Sigmoid colon (tissue), 7 donors: ENCODE results near the gene USP43. TPM values are rescaled to one million over a fixed set of nuclear protein-coding genes. Genes with fewer than 3 reads are reported as not detected.

Experiments used
- DNase-seq: peaks from one replicate; pipeline ENCODE4 v3.0.0-alpha.2; 2019
- H3K27ac ChIP-seq, 4 donors: fragments of 200-600 bp; sonication (generic); one replicate each; pipeline ENCODE4 v1.5.1; 2016 to 2019; ENCODE audit warnings: mild to moderate bottlenecking in 1 of 4
- H3K27me3 ChIP-seq, 3 donors: fragments of 200-600 bp; sonication (generic); one replicate each; pipeline ENCODE4 v1.5.1; 2019; ENCODE audit warnings: mild to moderate bottlenecking in 1 of 3
- H3K36me3 ChIP-seq, 4 donors: fragments of 200-600 bp; sonication (generic); one replicate each; pipeline ENCODE4 v1.5.1; 2016 to 2019
- H3K4me1 ChIP-seq, 4 donors: fragments of 200-600 bp; sonication (generic); one replicate each; pipeline ENCODE4 v1.5.1; 2017 to 2019
- H3K4me3 ChIP-seq, 4 donors: fragments of 200-600 bp; sonication (generic); one replicate each; pipeline ENCODE4 v1.5.1; 2017 to 2019; ENCODE audit warnings: mild to moderate bottlenecking in 2 of 4, moderate library complexity in 1 of 4
- H3K9me3 ChIP-seq, 4 donors: fragments of 200-600 bp in 3 of 4; sonication (generic) in 3 of 4; one replicate each; pipeline versions ENCODE4 v1.5.1 to v1.6.1; 2013 to 2019
- CTCF ChIP-seq, 4 experiments: fragments of 450-650 bp in 3 of 4; fragments of 200-600 bp in 1 of 4; IDR thresholded peaks; one replicate each; pipeline ENCODE4 v1.5.1; 2016 to 2019; ENCODE audit warnings: antibody characterized with exemption in 4 of 4, mild to moderate bottlenecking in 3 of 4, moderate library complexity in 2 of 4
- EP300 ChIP-seq, 4 donors: sonication (generic); formaldehyde crosslinking; IDR thresholded peaks; one replicate each; pipeline ENCODE4 v1.6.1; 2017; ENCODE audit warnings: antibody characterized with exemption in 4 of 4
- POLR2A ChIP-seq, 2 donors: fragments of 450-650 bp; IDR thresholded peaks; one replicate each; pipeline ENCODE4 v1.6.1; 2016; ENCODE audit warnings: antibody characterized with exemption in 2 of 2, mild to moderate bottlenecking in 2 of 2, moderate library complexity in 2 of 2
- POLR2AphosphoS5 ChIP-seq, 4 donors: sonication (generic); formaldehyde crosslinking; IDR thresholded peaks; one replicate each; pipeline ENCODE4 v1.6.1; 2017; ENCODE audit warnings: antibody characterized with exemption in 4 of 4
- WGBS, 2 donors: extraction: QIAGEN DNeasy Blood & Tissue Kit; methylation state at CpG; one replicate each; pipeline ENCODE4 v1.1.7; 2013; 5-methylcytosine and 5-hydroxymethylcytosine counted together
- intact Hi-C: fragments of 100-400 bp; cut with DNase I; formaldehyde crosslinking; loops from one replicate; pipeline ENCODE4 v1.15.1; 2023
- polyA plus RNA-seq, 3 donors: library from polyadenylated mRNA; stranded (reverse); fragments of 200-250 nt; gene quantifications; one replicate each; pipeline ENCODE4 v1.2.3, GENCODE V29; 2013
- total RNA-seq, 4 donors: library from RNA; depleted of rRNA; stranded (reverse); fragments of >200 nt; gene quantifications; one replicate each; pipeline ENCODE4 v1.1.0, GENCODE V29; 2016
- donor health status: healthy with polysubstance abuse.
- donor health status: Bipolar disorder and iron deficiency.
- donor health status: healthy.

The USP43 gene
- total and polyA plus RNA-seq, 7 donors = under 0.01 to 6.9 (median 4.2) TPM; not detected in 2

GRCh38 chr17:9611557-9611956 is 33.8 kb upstream of the USP43 start:
- no peak for TF ChIP-seq POLR2A (IDR thresholded peaks at IDR 0.05)
- no peak for TF ChIP-seq CTCF (IDR thresholded peaks at IDR 0.05)
- no peak for TF ChIP-seq EP300 (IDR thresholded peaks at IDR 0.05)
- no peak for TF ChIP-seq POLR2AphosphoS5 (IDR thresholded peaks at IDR 0.05)
- H3K36me3 ChIP-seq = no peaks in the 10 kb centered on the region
- DNase-seq = no peak

GRCh38 chr17:9612006-9612405 is 33.3 kb upstream of the USP43 start:
- Histone ChIP-seq H3K4me1 (no peaks in the 10 kb centered on the region), H3K9me3 (no peaks in the 10 kb centered on the region), H3K27me3 (no peaks in the 10 kb centered on the region), H3K27ac (no peak overlapping the region), H3K4me3 (no peak overlapping the region), H3K36me3 (no peaks in the 10 kb centered on the region)
- no peak for DNase-seq
- intact Hi-C loops = no loop called here
- 73 to 77% methylated on average over 9 of the region's 9 CpGs for WGBS, 2 donors
- TF ChIP-seq POLR2A (IDR thresholded peaks at IDR 0.05) (no peak), CTCF (IDR thresholded peaks at IDR 0.05) (no peak)

More at GRCh38 chr17:9611557-9611956, 33.8 kb upstream of the USP43 start:
- H3K9me3 ChIP-seq = no peaks in the 10 kb centered on the region
- H3K4me1 ChIP-seq = no peaks in the 10 kb centered on the region
- 63 to 79% methylated on average over 2 of the region's 2 CpGs for WGBS, 2 donors
- no peaks in the 10 kb centered on the region for H3K27me3 ChIP-seq
- intact Hi-C loops = no loop called here
- no peak overlapping the region for H3K27ac ChIP-seq
- no peak overlapping the region for H3K4me3 ChIP-seq

DNA sequence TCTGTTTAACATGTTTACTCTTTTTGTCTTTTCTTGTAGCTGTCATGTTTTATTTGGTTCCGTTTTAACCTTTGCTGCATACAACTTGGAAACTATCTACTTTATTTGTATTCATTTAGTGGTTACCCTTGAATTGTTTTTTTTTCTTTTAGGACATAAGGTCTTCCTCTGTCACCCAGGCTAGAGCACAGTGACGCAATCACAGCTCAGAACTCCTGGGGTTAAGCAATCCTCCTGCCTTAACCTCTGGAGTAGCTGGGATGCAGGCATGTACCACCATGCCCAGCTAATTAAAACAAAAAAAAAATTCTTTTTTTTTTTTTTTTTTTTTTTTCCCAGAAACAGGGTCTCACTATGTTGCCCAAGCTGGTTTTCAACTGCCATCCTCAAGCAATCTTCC is 29.8 kb upstream of the USP43 start:
- no peak overlapping the region for H3K27ac ChIP-seq
- no peak for DNase-seq
- H3K9me3 ChIP-seq = no peaks in the 10 kb centered on the region
- no peak overlapping the region for H3K4me3 ChIP-seq
- WGBS, 2 donors = 40 to 44% methylated on average over 2 of the region's 2 CpGs
- no peaks in the 10 kb centered on the region for H3K27me3 ChIP-seq
- no peak for TF ChIP-seq POLR2A (IDR thresholded peaks at IDR 0.05)
- TF ChIP-seq CTCF (IDR thresholded peaks at IDR 0.05) = no peak
- no peak for TF ChIP-seq POLR2AphosphoS5 (IDR thresholded peaks at IDR 0.05)
- TF ChIP-seq EP300 (IDR thresholded peaks at IDR 0.05) = no peak
- no peaks in the 10 kb centered on the region for H3K36me3 ChIP-seq
- H3K4me1 ChIP-seq = no peaks in the 10 kb centered on the region
- intact Hi-C loops = no loop called here

DNA sequence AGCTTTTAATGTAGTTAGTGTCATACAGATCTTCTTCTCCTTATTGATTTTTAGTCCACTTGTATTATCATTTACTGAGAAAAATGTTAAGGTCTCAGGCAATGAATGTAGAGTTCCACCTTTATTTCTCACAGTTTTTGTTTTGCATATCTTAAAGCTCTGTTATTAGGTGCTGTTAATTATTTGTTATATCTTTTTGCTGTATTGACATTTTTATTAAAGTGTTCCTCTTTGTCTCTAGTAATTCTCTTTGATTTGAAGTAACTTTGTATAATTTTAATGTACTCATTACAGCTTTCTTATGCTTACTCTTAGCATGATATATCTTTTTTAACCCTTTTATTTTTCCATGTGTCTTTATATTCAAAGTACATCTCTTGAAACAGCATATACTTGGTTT is 22.4 kb upstream of the USP43 start:
- intact Hi-C loops = no loop called here
- Histone ChIP-seq H3K27ac (no peak overlapping the region), H3K9me3 (peaks cover 0 to 12% (median 6%) of the 10 kb centered on the region in 4 donors), H3K27me3 (no peaks in the 10 kb centered on the region), H3K4me1 (no peaks in the 10 kb centered on the region), H3K4me3 (no peak overlapping the region), H3K36me3 (no peaks in the 10 kb centered on the region)
- TF ChIP-seq POLR2AphosphoS5 (IDR thresholded peaks at IDR 0.05) (no peak), POLR2A (IDR thresholded peaks at IDR 0.05) (no peak), EP300 (IDR thresholded peaks at IDR 0.05) (no peak), CTCF (IDR thresholded peaks at IDR 0.05) (no peak)
- no peak for DNase-seq

DNA sequence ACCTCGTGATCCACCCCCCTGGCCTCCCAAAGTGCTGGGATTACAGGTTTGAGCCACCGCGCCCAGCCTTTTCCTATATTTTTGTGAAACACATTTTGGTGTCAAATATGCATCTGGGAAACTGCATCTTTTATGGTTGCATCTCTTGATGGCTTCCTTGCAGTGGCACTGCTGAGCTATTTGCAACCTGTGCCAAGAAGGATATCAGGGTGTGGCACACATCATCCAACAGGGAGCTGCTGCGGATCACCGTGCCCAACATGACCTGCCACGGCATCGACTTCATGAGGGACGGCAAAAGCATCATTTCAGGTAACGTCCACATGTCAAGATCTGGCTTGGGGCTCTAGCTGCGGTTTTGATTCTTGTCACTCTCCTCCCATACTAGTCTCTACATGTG is 16.8 kb upstream of the USP43 start:
- intact Hi-C loops = no loop called here
- Histone ChIP-seq H3K9me3 (peaks cover 0 to 5% (median 3%) of the 10 kb centered on the region in 4 donors), H3K27ac (no peak overlapping the region), H3K4me3 (no peak overlapping the region), H3K27me3 (no peaks in the 10 kb centered on the region), H3K36me3 (no peaks in the 10 kb centered on the region), H3K4me1 (no peaks in the 10 kb centered on the region)
- no peak for DNase-seq
- TF ChIP-seq CTCF (IDR thresholded peaks at IDR 0.05) = no peak
- no peak for TF ChIP-seq POLR2AphosphoS5 (IDR thresholded peaks at IDR 0.05)
- TF ChIP-seq EP300 (IDR thresholded peaks at IDR 0.05) = no peak
- WGBS, 2 donors = 33 to 81% methylated on average over 10 of the region's 10 CpGs
